ENCODE measurements around the gene WWOX.
A peak's percentile ranks its signal among the peaks of the same experiment; 100 is the strongest.

WWOX gene

GRCh38 chr16:78764478-78764877 is 665.0 kb downstream of the WWOX start:
- DNase-seq (ENCODE audit: low read depth) = no peak
- TF ChIP-seq CTCF (IDR thresholded peaks at IDR 0.05; ENCODE audit: control insufficient read depth, extremely low read depth, insufficient read depth) = no peak
- H3K4me3 ChIP-seq (ENCODE audit: low read depth, low read length) = no peak overlapping the region

GRCh38 chr16:78768226-78768625 is 668.8 kb downstream of the WWOX start:
- no peak overlapping the region for H3K4me3 ChIP-seq (ENCODE audit: low read depth, low read length)
- TF ChIP-seq CTCF (IDR thresholded peaks at IDR 0.05; ENCODE audit: control insufficient read depth, extremely low read depth, insufficient read depth) = no peak
- no peak for DNase-seq (ENCODE audit: low read depth)

GRCh38 chr16:78768718-78769117 is 669.3 kb downstream of the WWOX start:
- no peak overlapping the region for H3K4me3 ChIP-seq (ENCODE audit: low read depth, low read length)
- no peak for TF ChIP-seq CTCF (IDR thresholded peaks at IDR 0.05; ENCODE audit: control insufficient read depth, extremely low read depth, insufficient read depth)
- no peak for DNase-seq (ENCODE audit: low read depth)

GRCh38 chr16:78770353-78771091 is 671.1 kb downstream of the WWOX start:
- no peak overlapping the region for H3K4me3 ChIP-seq (ENCODE audit: low read depth, low read length)
- no peak for DNase-seq (ENCODE audit: low read depth)
- TF ChIP-seq CTCF (IDR thresholded peaks at IDR 0.05; ENCODE audit: control insufficient read depth, extremely low read depth, insufficient read depth) = peak; percentile 89

- no peak for TF ChIP-seq CTCF (IDR thresholded peaks at IDR 0.05; ENCODE audit: control insufficient read depth, extremely low read depth, insufficient read depth)
- DNase-seq (ENCODE audit: low read depth) = no peak
- H3K4me3 ChIP-seq (ENCODE audit: low read depth, low read length) = no peak overlapping the region
Measured at GRCh38 chr16:78773291-78773702, 673.8 kb downstream of the WWOX start.

- DNase-seq (ENCODE audit: low read depth) = no peak
- no peak overlapping the region for H3K4me3 ChIP-seq (ENCODE audit: low read depth, low read length)
- TF ChIP-seq CTCF (IDR thresholded peaks at IDR 0.05; ENCODE audit: control insufficient read depth, extremely low read depth, insufficient read depth) = no peak
Measured at GRCh38 chr16:78773706-78774105, 674.3 kb downstream of the WWOX start.

- DNase-seq (ENCODE audit: low read depth) = no peak
- H3K4me3 ChIP-seq (ENCODE audit: low read depth, low read length) = no peak overlapping the region
- TF ChIP-seq CTCF (IDR thresholded peaks at IDR 0.05; ENCODE audit: control insufficient read depth, extremely low read depth, insufficient read depth) = no peak
Measured at GRCh38 chr16:78775161-78775561, 675.7 kb downstream of the WWOX start.

All from LNCaP clone FGC (cell line).